ENCODE measurements around the gene SESN3.

DNA sequence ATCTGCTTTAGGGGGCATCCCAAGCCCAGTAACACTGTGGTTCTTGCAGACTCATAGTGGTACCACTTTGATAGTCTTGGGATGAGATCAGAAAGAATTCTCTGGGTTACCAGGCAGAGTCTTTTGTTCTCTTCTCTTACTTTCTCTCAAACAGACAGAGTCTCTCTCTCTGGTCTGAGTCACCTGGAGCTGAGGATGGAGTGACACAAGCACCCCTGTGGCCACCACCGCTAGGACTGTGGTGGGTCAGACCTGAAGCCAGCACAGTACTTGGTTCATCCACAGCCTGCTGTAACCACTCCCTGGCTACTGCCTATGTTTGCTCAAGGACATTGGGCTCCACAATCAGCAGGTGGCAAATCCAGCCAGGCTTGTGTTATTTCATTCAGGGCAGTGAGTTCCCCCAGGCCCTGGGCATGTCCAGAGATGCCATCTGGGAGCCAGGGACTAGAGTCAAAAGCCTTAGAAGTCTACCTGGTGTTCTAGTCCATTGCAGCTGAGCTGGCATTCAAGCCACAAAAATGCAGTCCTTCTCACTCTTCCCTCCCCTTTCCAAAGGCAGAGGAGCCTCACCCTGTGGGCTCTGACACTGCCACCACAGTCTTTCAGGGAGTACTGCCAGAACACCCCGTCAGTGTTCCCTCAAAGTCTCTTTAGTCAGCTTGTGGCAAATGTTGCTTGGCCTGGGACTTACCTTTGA, 111.5 kb downstream of the SESN3 start:
- TF ChIP-seq CTCF (IDR thresholded peaks at IDR 0.05) (no peak), POLR2A (IDR thresholded peaks at IDR 0.05) (no peak)
